ENCODE data around the gene DYNLL2.

Gene DYNLL2

DNA sequence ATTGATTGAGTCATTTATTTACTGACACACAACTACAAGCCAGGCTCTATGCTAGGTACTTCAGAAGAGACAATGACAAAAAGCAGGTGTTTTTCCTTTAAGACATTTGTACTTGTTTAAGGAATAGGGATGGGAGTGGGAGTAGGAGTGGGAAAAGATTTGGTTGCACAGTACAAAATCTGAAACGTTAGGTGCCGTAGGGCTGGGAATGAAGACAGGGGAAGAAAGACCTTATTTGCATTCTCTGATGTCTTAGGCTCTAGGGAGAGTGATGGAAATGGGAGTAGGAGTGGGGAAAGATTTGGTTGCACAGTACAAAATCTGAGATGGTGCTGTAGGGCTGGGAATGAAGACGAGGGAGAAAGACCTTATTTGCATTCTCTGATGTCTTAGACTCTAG is 36.3 kb downstream of the DYNLL2 start:
- TF ChIP-seq ZFP30 (CRISPR knock-in tag; IDR thresholded peaks at IDR 0.05) (no peak), ZNF70 (CRISPR knock-in tag; IDR thresholded peaks at IDR 0.05) (no peak), ESRRG (CRISPR knock-in tag; IDR thresholded peaks at IDR 0.05) (no peak), ZFP3 (CRISPR knock-in tag; IDR thresholded peaks at IDR 0.05) (no peak), RARB (CRISPR knock-in tag; IDR thresholded peaks at IDR 0.05) (no peak), TOX (CRISPR knock-in tag; IDR thresholded peaks at IDR 0.05; ENCODE audit: borderline replicate concordance) (no peak), ZNF565 (CRISPR knock-in tag; conservative IDR thresholded peaks at IDR 0.05; ENCODE audit: low read depth) (no peak), GLIS3 (CRISPR knock-in tag; IDR thresholded peaks at IDR 0.05) (no peak), BACH2 (CRISPR knock-in tag; IDR thresholded peaks at IDR 0.05; ENCODE audit: borderline replicate concordance) (no peak), ISL1 (CRISPR knock-in tag; IDR thresholded peaks at IDR 0.05) (no peak), OSR1 (CRISPR knock-in tag; IDR thresholded peaks at IDR 0.05) (no peak)
- TF ChIP-seq, protein P1, sequence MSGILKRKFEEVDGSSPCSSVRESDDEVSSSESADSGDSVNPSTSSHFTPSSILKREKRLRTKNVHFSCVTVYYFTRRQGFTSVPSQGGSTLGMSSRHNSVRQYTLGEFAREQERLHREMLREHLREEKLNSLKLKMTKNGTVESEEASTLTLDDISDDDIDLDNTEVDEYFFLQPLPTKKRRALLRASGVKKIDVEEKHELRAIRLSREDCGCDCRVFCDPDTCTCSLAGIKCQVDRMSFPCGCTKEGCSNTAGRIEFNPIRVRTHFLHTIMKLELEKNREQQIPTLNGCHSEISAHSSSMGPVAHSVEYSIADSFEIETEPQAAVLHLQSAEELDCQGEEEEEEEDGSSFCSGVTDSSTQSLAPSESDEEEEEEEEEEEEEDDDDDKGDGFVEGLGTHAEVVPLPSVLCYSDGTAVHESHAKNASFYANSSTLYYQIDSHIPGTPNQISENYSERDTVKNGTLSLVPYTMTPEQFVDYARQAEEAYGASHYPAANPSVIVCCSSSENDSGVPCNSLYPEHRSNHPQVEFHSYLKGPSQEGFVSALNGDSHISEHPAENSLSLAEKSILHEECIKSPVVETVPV (CRISPR knock-in tag; IDR thresholded peaks at IDR 0.05): no peak
- TF ChIP-seq, protein P2, sequence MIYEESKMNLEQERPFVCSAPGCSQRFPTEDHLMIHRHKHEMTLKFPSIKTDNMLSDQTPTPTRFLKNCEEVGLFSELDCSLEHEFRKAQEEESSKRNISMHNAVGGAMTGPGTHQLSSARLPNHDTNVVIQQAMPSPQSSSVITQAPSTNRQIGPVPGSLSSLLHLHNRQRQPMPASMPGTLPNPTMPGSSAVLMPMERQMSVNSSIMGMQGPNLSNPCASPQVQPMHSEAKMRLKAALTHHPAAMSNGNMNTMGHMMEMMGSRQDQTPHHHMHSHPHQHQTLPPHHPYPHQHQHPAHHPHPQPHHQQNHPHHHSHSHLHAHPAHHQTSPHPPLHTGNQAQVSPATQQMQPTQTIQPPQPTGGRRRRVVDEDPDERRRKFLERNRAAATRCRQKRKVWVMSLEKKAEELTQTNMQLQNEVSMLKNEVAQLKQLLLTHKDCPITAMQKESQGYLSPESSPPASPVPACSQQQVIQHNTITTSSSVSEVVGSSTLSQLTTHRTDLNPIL (CRISPR knock-in tag; IDR thresholded peaks at IDR 0.05; ENCODE audit: low read depth): no peak
- TF ChIP-seq, protein P3, sequence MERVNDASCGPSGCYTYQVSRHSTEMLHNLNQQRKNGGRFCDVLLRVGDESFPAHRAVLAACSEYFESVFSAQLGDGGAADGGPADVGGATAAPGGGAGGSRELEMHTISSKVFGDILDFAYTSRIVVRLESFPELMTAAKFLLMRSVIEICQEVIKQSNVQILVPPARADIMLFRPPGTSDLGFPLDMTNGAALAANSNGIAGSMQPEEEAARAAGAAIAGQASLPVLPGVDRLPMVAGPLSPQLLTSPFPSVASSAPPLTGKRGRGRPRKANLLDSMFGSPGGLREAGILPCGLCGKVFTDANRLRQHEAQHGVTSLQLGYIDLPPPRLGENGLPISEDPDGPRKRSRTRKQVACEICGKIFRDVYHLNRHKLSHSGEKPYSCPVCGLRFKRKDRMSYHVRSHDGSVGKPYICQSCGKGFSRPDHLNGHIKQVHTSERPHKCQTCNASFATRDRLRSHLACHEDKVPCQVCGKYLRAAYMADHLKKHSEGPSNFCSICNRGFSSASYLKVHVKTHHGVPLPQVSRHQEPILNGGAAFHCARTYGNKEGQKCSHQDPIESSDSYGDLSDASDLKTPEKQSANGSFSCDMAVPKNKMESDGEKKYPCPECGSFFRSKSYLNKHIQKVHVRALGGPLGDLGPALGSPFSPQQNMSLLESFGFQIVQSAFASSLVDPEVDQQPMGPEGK (CRISPR knock-in tag; IDR thresholded peaks at IDR 0.05; ENCODE audit: borderline replicate concordance): no peak

DNA sequence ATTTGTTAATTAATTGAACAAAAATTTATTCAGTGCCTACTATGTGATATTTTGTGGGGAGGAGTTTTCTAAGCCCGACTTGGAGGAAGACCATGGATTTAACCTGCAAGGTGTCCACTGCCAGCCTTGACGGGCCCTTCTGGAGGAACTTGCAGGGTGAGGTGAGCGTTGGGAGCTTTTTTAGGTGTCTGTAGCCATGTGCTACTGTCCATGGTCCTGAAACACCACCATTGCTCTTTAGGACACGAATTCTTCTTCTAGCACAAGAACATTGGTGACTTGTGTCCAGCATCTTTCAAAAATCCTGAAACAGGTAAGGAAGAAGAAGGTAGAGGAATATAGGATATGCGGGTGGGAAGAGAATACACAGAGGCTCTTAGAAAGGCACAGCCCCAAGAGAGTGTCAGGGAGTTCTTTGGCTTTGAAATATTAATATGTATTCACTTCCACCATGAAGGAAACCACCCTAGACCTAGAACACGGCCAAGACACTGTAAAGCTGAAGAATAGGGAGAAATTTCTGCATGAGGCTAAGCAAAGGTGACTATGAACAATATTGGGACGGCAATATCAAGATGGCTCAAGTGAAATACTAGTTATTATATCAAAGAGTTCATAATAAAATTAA is 37.1 kb downstream of the DYNLL2 start:
- ATAC-seq: peak; percentile 65
- TF ChIP-seq, protein P4, sequence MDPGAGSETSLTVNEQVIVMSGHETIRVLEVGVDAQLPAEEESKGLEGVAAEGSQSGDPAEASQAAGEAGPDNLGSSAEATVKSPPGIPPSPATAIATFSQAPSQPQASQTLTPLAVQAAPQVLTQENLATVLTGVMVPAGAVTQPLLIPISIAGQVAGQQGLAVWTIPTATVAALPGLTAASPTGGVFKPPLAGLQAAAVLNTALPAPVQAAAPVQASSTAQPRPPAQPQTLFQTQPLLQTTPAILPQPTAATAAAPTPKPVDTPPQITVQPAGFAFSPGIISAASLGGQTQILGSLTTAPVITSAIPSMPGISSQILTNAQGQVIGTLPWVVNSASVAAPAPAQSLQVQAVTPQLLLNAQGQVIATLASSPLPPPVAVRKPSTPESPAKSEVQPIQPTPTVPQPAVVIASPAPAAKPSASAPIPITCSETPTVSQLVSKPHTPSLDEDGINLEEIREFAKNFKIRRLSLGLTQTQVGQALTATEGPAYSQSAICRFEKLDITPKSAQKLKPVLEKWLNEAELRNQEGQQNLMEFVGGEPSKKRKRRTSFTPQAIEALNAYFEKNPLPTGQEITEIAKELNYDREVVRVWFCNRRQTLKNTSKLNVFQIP (CRISPR knock-in tag; IDR thresholded peaks at IDR 0.05; ENCODE audit: borderline replicate concordance, low read depth): no peak
- TF ChIP-seq CSDC2 (CRISPR knock-in tag; IDR thresholded peaks at IDR 0.05): peak; percentile 68; the same call in 1 of the 2 replicates
- TF ChIP-seq, protein P3 (CRISPR knock-in tag; IDR thresholded peaks at IDR 0.05; ENCODE audit: borderline replicate concordance): no peak
- TF ChIP-seq OSR1 (CRISPR knock-in tag; IDR thresholded peaks at IDR 0.05): no peak
- no peak for TF ChIP-seq ZNF70 (CRISPR knock-in tag; IDR thresholded peaks at IDR 0.05)
- no peak for TF ChIP-seq GLIS3 (CRISPR knock-in tag; IDR thresholded peaks at IDR 0.05)
- TF ChIP-seq ARNTL (CRISPR knock-in tag; IDR thresholded peaks at IDR 0.05; ENCODE audit: borderline replicate concordance, low read depth): no peak
- no peak for TF ChIP-seq ZC3H10 (CRISPR knock-in tag; IDR thresholded peaks at IDR 0.05)
- TF ChIP-seq ZNF8 (CRISPR knock-in tag; IDR thresholded peaks at IDR 0.05): no peak
- TF ChIP-seq SNAI2 (CRISPR knock-in tag; IDR thresholded peaks at IDR 0.05): peak; percentile 73; the same call in 1 of the 2 replicates
- TF ChIP-seq, protein P5, sequence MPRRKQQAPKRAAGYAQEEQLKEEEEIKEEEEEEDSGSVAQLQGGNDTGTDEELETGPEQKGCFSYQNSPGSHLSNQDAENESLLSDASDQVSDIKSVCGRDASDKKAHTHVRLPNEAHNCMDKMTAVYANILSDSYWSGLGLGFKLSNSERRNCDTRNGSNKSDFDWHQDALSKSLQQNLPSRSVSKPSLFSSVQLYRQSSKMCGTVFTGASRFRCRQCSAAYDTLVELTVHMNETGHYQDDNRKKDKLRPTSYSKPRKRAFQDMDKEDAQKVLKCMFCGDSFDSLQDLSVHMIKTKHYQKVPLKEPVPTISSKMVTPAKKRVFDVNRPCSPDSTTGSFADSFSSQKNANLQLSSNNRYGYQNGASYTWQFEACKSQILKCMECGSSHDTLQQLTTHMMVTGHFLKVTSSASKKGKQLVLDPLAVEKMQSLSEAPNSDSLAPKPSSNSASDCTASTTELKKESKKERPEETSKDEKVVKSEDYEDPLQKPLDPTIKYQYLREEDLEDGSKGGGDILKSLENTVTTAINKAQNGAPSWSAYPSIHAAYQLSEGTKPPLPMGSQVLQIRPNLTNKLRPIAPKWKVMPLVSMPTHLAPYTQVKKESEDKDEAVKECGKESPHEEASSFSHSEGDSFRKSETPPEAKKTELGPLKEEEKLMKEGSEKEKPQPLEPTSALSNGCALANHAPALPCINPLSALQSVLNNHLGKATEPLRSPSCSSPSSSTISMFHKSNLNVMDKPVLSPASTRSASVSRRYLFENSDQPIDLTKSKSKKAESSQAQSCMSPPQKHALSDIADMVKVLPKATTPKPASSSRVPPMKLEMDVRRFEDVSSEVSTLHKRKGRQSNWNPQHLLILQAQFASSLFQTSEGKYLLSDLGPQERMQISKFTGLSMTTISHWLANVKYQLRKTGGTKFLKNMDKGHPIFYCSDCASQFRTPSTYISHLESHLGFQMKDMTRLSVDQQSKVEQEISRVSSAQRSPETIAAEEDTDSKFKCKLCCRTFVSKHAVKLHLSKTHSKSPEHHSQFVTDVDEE (CRISPR knock-in tag; IDR thresholded peaks at IDR 0.05): no peak
- TF ChIP-seq ZFP30 (CRISPR knock-in tag; IDR thresholded peaks at IDR 0.05): no peak
- no peak for TF ChIP-seq TCF4 (CRISPR knock-in tag; IDR thresholded peaks at IDR 0.05; ENCODE audit: borderline replicate concordance)
- no peak for TF ChIP-seq ESRRG (CRISPR knock-in tag; IDR thresholded peaks at IDR 0.05)
- no peak for TF ChIP-seq RARB (CRISPR knock-in tag; IDR thresholded peaks at IDR 0.05)
- TF ChIP-seq BACH2 (CRISPR knock-in tag; IDR thresholded peaks at IDR 0.05; ENCODE audit: borderline replicate concordance): no peak
- TF ChIP-seq ISL1 (CRISPR knock-in tag; IDR thresholded peaks at IDR 0.05): 0 out of 2 replicates have a peak, but pooled peaks have one; percentile 20
- no peak for TF ChIP-seq TOX (CRISPR knock-in tag; IDR thresholded peaks at IDR 0.05; ENCODE audit: borderline replicate concordance)
- TF ChIP-seq PPARA (CRISPR knock-in tag; IDR thresholded peaks at IDR 0.05; ENCODE audit: borderline replicate concordance): no peak
- TF ChIP-seq, protein P2 (CRISPR knock-in tag; IDR thresholded peaks at IDR 0.05; ENCODE audit: low read depth): no peak
- no peak for TF ChIP-seq ZNF565 (CRISPR knock-in tag; conservative IDR thresholded peaks at IDR 0.05; ENCODE audit: low read depth)
- TF ChIP-seq, protein P1 (CRISPR knock-in tag; IDR thresholded peaks at IDR 0.05): no peak
- no peak for TF ChIP-seq ZFP3 (CRISPR knock-in tag; IDR thresholded peaks at IDR 0.05)

More for the DNA sequence above, 36.3 kb downstream of the DYNLL2 start:
- no peak for ATAC-seq
